GM19397 (cell line): ENCODE measurements around the gene CYP1A2.
"Not testable (repeated sequence)": the region's sequence is repeated elsewhere in the genome, so short reads cannot be mapped to it uniquely, and the experiment has no call there.

Experiments used
- ATAC-seq: cut with Tn5 transposase; IDR thresholded peaks from one replicate; pipeline ENCODE4 v1.9.1; 2021; ENCODE audit warnings: mild to moderate bottlenecking, moderate library complexity; ENCODE audit not compliant: unreplicated experiment

CYP1A2 gene

DNA sequence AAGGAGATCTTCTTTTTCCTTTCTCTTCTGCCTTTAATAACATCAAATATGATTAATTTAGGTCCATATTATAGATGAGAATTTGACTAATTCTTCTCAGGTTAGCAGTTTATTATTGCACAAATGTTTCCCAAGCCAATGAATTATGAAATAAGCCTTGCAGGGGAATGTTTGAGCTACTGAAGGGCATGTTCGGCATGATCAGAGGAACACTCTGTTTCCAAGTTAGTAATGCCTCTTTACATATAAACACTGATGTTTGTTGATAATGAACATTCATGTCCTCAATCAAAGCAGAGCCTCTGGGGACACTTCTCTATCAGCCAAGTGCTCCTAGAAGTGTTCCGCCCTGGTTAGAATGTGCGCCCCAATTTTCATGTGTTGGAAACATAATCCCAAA, 13.3 kb upstream of the CYP1A2 start:
- ATAC-seq = no peak

DNA sequence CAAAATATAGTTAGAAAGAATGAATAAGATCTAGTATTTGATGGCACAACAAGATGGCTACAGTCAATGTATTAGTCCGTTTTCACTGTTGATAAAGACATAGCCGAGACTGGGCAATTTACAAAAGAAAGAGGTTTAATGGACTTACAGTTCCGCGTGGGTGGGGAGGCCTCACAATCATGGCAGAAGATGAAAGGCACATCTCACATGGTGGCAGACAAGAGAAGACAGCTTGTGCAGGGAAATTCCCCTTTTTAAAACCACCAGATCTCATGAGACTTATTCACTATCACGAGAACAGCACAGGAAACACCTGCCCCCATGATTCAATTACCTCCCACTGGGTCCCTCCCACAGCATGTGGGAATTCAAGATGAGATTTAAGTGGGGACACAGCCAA, 10.4 kb upstream of the CYP1A2 start:
- not testable (repeated sequence) for ATAC-seq

DNA sequence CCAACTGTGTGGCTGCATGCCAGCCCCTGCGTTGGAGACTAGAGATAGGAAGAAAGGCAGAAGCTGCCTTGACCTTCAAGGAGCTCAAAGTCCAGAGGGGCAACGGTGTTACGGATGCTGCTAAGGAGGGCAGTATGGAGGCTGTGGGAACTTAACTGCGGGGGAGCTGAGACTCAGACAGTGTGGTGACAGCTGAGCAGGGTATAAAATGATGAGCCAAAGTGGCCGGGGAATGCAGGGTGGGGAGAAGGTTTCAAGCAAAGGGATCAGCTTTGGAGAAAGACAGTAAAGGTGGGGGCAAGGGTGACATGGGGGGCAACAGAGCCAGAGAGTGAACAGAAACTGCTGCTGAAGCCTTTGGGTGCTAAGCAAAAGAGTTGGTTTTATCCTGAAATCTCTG, 6.2 kb upstream of the CYP1A2 start:
- no peak for ATAC-seq

DNA sequence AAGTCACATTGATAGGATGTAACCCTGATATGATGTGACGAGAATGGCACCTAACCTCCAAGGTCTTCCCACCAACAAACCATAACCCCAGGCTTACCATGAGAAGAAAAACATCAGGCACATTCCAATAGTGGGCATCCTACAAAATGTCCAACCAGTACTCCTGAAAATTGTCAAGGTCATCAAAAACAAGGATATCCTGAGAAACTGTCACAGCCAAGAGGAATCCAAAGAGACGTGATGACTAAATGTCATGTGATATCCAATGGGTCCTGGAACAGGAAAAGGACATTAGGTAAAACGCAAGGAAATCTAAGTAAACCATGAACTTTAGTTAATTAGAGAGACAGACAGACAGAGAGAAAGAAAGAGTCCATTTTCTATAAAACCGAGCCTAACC, 2.3 kb upstream of the CYP1A2 start:
- no peak for ATAC-seq

DNA sequence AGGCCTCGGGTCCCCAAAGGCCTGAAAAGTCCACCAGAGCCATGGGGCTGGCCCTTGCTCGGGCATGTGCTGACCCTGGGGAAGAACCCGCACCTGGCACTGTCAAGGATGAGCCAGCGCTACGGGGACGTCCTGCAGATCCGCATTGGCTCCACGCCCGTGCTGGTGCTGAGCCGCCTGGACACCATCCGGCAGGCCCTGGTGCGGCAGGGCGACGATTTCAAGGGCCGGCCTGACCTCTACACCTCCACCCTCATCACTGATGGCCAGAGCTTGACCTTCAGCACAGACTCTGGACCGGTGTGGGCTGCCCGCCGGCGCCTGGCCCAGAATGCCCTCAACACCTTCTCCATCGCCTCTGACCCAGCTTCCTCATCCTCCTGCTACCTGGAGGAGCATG, 1.2 kb downstream of the CYP1A2 start:
- no peak for ATAC-seq

DNA sequence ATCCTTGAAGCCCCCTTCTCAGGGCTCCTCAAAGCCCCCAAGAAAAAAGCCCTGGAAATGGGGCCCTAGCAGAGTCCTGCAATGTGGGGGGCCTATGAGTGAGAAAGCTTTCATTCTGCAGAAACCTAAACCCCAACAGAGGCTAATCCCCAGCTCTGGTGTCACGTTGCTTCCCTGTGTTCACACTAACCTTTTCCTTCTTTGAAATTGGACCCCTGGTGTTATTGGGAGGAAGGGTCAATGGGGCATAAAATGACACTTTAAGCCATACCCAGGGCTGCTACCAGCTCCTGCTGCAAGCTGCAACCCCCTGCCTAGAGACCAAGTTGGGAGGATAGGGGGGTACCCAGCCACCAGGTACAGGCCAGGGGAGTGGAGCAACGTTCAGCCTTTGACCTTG, 2.1 kb downstream of the CYP1A2 start:
- ATAC-seq = no peak

DNA sequence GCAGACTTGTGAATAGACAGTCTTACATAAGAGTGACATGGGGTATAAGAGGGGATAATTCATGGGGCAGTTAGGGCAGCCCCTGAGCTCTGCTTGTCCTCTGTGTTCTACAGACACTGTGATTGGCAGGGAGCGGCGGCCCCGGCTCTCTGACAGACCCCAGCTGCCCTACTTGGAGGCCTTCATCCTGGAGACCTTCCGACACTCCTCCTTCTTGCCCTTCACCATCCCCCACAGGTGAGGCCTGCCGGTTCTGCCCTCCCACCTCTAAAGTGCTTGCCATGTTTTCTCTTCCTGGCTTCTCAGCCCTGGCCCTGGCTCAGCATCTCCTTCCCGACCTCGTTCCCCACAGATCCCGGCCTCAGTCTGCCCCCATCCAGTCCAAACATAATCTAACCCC, 3.4 kb downstream of the CYP1A2 start:
- no peak for ATAC-seq

DNA sequence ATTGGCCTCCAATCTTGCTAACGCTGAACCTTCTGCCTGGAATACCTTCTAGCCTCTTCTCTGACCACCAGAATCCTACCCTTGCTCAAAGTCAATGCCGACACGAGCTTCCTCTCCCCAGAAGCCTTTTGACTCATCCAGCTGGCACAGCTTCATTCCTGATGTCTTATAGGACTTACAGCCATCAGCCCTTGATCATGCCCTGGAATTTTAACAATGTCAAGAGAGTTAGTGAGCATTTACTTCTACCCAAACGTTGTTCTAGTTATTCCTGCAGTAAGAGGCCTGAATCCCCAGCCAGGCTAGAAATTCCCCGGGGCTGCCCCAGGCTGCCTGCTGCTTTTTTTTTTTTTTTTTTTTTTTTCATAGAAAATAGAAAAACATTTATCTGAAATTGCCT, 3.9 kb downstream of the CYP1A2 start:
- ATAC-seq = no peak

DNA sequence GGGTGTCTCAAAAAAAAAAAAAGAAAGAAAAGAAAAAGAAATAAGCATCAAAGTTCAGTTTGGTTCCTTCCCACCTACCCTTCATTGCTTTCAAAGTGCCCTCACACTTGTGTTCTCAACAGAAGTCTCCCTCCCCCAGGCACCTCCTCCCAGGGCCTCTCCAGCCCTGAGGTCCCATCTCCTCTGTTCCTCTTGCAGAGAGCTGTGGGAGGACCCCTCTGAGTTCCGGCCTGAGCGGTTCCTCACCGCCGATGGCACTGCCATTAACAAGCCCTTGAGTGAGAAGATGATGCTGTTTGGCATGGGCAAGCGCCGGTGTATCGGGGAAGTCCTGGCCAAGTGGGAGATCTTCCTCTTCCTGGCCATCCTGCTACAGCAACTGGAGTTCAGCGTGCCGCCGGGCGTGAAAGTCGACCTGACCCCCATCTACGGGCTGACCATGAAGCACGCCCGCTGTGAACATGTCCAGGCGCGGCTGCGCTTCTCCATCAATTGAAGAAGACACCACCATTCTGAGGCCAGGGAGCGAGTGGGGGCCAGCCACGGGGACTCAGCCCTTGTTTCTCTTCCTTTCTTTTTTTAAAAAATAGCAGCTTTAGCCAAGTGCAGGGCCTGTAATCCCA, 6.1 kb downstream of the CYP1A2 start:
- ATAC-seq = no peak

DNA sequence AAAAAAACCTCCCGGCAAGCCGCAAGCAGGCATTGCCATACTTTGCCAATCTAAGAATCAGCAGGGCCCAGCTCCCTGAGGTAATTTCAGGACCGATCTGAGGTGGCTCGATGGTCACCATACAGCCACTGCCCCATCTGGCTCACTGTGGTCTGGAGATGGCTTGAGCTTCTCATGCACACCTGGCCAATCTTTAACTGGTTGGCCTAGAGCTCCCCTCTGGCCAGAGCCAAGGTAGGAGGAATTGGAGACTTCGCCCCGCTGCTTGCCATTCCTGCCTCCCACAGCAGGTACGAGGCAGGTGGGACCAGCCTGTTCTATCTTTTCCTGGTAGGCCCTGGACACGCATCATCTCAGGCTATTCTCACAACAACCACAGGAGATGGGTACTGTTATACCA, 10.1 kb downstream of the CYP1A2 start:
- no peak for ATAC-seq

DNA sequence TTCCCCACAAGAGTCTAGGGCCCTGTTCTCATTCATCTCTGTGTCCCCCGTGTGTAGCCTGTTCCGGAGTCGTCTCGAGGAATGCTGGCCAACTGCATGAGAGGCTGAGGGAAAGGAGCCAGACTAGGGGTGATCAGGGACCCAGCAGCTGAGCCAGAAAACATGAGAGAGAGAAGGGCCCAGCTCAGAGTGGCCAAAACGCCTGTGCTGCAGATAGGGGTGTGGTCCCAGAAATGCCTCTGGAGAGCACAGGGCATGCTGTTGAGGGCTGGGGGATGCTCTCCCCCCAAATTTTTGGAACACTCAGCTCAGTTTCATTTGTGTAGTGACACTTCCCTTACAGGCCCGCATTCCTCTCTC, 14.1 kb downstream of the CYP1A2 start:
- no peak for ATAC-seq

DNA sequence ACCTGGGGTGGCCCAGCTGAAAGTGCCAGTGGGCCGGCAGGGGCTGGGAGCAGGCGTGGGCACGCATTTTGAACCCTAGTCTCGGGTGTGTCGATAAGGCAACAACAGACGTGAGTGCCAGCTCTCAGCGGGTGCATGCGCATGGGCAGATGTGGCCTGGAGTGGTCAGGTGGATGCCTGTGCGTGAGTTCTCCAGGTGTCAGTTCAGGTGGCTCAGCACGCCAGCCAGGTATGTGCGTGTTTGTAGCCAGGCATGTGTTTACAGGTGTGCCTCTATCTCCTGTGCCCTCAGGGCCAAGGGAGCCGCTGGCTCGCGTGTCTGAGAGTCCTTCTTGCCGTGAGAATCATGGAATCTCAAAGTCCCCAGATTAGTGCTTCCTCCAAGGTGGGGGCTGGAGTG, 14.8 kb downstream of the CYP1A2 start:
- no peak for ATAC-seq

DNA sequence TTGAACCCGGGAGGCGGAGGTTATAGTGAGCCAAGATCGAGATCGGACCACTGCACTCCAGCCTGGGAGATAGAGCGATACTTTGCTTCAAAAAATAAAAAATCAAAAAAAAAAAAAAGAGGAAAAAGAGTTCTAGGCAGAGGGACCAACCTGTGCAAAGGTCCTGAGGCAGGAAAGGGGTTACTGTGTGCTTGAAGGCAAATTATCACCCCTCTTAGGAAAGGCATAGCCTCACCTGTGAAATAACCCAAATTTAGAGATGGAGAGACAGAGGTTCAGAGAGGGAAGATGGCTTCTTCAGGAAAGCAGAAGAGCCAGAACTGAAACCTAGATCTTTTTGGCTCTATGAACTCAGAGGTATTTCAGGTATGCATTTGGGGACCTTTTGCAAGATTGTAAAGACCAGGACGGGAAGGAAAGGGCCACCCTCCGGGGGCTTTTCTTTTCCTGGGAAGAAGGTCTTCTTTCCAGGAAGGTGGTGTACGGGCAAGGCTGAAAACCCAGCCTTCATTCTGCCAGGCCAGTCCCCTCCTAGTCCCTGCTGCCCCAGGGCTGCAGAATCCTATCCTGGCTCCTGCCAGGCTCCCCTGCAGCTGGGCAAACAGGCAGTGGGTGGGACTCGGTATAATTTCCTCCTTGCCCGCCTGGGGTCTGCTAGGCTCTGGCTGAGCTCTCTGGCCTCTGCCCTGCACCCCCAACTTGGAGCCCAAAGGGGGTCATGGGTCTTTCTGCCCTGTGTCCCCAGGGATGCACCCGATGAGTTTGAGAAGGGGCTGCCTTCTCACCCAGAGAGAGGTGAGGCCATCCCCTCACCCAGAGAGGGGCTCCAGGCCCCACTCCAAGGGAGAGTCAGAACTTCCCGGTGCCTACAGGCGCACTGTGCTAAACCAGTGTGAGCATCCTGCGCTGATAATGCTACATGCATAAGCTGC, 18.8 kb downstream of the CYP1A2 start:
- ATAC-seq = no peak

DNA sequence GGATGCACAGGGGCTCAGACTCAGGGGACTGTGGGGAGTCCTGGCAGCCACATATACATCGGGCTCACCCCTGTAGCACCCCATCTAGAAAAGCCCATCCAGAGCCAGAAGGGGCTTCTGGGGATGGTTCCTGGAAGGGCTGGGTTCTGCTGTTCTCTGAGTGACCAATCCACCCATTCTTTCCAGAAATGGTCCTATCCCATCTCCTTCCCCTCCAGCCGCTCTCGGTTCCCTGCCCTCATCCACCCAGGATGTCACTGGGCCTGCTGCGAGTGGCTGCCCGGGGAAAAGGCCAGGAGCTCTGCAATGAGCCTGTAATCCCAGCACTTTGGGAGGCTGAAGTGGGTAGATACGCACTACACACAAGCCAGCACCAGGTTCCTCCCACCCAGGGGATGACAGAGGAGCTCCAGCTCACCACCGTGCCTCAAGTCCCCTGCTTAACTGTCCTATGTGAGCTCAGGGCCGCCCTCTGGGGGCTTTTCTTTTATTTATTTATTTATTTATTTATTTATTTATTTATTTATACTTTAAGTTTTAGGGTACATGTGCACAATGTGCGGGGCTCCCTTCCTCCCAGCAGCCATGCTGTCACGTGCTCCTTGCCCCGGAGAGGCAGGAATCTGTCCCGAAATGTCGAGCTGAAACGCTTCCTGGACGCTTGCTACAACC, 19.6 kb downstream of the CYP1A2 start:
- no peak for ATAC-seq

DNA sequence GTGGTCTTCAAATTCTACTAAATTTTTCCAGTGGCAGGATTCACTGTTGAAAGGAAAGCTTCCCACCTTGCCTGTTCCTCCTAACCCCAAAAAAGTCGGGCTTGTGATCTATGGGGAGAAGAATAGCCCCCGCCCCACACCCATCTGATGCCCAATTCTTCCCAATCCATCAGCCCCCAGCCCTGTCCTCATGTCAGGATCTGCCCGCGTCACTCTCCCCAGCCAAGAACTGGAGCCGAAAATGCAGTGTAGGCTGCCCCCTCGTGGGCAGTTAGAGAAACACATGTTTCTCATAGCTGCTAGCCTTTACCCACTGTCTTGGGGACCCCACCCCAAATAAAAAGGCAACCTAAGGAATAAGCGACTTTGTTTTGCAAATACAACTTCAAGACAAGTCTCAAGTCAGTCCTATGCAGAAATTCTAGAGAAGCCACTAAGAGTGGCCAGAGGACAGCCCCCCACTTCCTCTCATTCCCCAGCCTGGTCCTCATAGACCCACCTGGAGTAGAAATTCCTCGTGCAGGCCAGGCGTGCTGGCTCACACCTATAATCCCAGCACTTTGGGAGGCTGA, 20.2 kb downstream of the CYP1A2 start:
- no peak for ATAC-seq

DNA sequence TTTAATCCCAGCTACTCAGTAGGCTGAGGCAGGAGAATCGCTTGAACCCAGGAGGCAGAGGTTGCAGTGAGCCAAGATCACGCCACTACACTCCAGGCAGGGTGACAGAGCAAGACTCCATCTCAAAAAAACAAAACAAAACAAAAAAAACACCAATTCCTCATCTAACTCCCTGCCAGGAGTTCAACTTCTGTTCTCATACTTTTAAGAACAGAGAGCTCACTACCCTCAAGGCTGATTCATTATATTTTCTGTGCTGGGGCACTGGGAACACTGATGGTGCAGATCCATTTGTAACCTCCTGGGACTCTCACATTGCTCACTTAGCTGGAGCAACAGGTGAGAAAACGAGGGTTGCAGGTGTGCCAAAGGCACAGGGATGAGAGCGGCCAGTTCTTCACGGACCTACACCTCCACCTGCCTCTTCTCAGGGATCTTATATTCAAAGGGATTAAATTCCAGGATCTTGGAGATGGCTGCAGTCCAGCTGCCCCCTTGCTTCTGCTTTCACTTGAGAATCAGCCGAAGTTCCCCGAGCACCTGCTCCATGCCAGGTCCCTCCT, 20.9 kb downstream of the CYP1A2 start:
- ATAC-seq = no peak

DNA sequence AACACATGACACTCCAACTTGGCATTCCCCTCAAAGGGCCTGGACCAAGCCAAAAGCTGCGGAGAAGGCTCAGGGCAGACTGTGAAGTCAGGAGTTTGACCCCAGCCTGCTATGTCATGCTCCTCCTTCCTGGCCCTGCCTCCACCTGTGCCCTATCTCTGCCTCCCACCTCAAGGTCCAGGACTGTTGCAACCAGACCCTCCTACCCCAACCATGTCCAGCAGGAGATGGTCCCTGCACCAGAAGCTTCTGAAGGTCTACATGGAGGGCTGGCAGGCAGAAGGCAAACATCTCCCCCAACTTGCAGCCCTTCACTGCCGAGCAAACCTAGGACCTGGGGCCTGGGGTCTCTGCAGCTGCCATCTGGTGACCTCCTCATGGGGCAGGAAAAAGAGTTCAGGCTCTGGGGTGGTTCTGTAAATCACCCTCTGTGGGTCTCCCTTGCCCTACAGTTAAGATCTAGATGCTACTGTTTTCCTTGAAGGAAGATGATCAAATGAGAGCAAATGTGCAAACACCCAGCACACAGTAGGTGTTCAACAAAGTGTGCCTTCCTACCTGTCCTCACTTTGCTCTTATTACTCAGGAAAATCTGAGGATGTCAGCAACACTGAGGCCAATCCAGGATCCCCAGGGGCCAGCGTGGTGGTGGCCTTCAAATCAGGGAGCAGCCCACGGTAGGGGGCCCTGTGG, 21.7 kb downstream of the CYP1A2 start:
- no peak for ATAC-seq

DNA sequence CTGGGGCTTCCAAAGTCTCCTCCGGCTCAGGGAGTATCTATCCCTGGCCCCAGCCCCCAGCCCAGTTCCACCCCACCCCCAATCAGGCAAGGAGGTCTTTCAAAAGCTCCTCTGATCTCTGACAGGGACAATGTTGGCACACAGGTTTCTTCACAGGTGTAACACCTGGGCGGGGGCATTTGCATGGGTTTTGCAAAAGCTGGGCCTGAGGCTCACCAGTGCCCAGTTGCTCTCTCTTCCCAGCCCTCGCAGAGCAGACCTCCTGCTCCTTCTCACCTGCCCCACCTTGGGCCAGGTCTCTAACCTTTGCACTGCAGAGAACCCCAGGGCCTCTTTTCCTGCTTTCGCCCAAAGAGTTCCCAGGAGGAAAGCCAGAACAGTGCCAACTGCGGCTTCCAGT, 24.7 kb downstream of the CYP1A2 start:
- ATAC-seq = no peak

DNA sequence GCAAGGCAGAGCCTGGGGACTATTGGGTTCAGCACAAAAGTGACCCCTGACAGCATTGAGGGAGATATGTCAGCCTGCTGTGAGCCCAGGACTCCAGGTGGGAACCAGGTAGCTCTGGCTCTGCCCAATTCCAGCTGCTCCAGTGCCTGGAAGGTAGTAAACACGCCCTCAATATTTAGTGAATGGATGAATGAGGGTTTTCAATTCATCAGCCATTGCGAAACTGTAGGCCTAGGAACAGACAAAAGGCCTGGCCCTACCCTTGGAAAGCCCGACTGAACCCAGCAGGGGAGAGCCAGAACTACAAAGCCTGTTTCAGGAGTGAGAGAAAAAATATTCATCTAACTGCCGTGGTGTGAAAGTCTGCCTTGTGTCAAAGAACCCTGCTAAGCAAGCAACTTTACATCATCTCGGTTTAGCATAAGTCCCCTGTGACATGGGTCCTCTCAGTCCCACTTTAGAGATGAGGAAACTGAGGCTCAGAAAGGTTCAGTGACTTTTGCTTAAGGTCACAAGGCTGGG, 25.1 kb downstream of the CYP1A2 start:
- no peak for ATAC-seq

DNA sequence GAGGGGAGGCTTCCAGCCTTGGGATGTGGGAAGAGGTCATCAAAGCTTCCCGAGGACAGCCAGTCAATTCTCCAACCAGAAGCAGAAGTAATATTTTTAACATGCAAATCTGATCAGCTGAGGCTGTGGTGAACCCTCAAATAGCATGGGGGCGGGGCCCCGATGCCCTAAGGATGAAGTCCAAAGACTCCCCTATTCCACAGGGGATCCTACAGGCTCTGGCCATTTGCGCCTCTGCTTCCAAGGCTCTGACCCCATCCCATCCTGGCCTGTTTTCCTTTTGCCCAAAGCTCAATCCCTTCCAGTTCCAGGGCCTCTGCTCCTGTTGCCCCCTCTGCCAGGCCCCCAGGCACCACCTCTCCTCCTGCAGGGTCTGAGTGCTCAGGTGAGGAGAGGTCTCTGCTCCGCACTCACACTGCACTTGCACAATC, 26.5 kb downstream of the CYP1A2 start:
- no peak for ATAC-seq

DNA sequence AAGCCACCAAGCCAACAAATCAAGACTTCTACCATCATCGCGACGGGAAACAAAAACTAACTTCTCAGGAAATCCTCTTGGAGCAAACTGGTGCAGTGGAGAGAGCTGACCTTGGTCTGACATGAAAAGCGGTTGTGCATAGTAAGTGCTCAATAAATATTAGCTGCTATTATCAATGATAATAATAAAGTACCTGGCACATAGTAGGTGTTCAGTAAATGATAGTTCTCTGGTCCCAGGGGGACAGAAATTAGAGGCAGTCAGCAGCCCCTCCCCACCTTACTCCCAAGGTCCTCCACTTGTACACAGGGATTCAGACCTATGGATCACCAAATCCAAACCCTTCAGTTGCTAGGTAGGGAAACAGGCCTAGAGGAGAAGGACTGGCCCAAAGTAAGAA, 27.2 kb downstream of the CYP1A2 start:
- ATAC-seq = no peak
